ENCODE results near the gene PLEKHA6.

DNA sequence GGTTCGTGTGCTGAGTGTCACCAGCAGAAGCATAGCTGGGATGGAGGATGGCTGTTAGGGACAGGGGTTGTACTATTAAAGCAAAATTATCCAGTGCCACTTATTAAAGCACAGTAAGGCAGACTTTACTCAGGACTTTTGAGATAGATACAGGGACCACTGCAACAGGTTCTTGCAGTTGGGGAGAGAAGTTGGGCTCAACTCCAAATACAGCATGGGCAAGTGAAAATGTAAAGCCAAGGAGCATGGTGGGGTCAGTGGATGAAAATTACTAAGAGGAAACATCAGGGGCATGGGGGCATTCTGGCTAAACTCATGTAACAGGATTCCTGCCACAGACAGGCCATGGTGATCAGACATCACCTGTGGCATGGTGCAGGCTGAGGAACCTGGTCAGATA lies 178.6 kb downstream of the PLEKHA6 start:
- TF ChIP-seq POLR2A (IDR thresholded peaks at IDR 0.05; ENCODE audit: low read depth, low read length) = no peak
- no peak for TF ChIP-seq POLR2AphosphoS5 (IDR thresholded peaks at IDR 0.05; ENCODE audit: low read depth, low read length)
- TF ChIP-seq TAF1 (IDR thresholded peaks at IDR 0.05; ENCODE audit: low read depth, low read length) = no peak
- no peak for TF ChIP-seq SPI1 (IDR thresholded peaks at IDR 0.05; ENCODE audit: low read depth, low read length)

Data from GM12891 (cell line).